Kasumi-1 (cell line): Measurements from ENCODE around the gene ACSL6.

Source experiments
- DNase-seq, 2 experiments: peaks; one replicate each; lab custom pipeline; 2025; lab: John Stamatoyannopoulos, UW

Gene ACSL6

DNA sequence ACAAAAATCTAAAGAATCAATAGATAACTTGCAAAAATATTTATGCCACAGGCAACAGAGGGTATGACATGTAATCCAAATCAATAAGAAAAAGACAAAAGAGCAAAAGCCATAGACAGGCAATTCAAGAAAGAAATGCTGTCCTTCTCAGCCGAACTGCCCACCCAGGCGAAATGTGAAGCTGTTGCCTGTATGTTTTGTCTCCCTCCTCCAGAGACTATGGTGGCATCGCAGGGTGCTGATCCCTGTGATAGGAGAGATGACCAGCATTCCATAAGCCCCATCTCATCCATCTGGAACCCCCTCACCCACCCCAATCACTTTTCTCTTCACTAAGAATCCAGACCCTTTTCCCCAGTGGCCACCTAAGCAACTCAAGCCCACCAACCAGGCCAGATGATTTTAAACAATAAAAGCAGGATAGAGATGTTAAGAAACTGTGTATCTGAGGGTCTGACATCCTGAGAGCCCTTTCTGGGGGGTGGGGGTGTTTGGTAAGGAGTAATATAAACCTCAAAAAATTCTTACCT lies 5.3 kb upstream of the ACSL6 start:
- DNase-seq = no peak

DNA sequence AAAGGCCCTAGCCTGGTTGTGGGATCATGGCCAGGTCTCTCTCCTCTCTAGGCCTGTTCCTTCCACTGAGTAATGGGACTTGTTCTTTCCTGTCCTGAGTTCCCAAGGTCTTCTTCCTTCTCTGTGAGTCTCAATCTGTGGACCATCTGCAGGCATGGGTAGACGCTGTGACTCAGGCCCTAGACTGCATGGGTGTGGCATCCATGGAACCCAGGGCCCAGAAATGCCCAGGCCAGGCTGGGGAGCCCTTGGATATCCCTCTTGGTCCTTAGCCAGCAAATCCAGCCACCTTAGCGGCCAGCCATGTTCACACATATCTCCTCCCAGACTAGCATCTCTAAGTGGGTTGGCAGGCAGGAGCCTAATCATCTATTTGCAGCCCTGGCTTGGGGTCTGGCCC lies 2.3 kb upstream of the ACSL6 start:
- DNase-seq = no peak

- DNase-seq = no peak
These were observed 1.7 kb upstream of the ACSL6 start for GRCh38 chr5:132013006-132013689.

- DNase-seq = peak; percentile 68 to 70
These were observed 1.0 kb upstream of the ACSL6 start for GRCh38 chr5:132012371-132013005.

DNA sequence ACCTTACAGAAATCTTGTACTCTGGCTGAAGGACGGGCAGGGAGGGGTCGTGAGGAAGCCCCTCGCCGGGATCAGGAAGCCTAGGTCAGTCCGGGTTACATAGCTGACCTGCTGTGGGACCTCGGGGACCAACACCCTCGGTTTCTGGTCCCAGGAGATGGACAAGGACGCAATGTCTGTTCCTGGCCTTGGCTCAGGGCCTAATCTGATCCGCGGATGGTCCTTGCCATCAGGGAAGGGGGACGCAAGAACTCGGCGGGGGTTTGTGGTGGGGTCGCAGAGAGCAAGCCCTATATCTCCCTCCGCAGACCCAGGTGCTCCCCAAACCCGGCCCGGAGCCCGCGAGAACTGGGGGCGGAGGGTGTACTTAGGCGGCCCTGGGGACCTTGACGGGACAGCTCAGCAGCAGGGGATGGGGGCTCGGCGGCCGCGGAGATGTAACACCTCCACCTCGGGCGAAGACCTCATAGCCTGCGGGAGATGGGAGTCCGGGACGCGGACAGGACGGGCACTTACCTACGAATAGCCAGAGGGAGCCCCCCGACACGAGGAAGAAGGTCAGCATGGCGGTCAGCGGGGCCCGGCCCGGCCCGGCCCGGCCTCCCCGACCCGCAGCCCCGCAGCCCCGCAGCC lies 353 bp downstream of the ACSL6 start:
- no peak for DNase-seq

GRCh38 chr5:132010645-132010988 lies 841 bp downstream of the ACSL6 start:
- DNase-seq = no peak

DNA sequence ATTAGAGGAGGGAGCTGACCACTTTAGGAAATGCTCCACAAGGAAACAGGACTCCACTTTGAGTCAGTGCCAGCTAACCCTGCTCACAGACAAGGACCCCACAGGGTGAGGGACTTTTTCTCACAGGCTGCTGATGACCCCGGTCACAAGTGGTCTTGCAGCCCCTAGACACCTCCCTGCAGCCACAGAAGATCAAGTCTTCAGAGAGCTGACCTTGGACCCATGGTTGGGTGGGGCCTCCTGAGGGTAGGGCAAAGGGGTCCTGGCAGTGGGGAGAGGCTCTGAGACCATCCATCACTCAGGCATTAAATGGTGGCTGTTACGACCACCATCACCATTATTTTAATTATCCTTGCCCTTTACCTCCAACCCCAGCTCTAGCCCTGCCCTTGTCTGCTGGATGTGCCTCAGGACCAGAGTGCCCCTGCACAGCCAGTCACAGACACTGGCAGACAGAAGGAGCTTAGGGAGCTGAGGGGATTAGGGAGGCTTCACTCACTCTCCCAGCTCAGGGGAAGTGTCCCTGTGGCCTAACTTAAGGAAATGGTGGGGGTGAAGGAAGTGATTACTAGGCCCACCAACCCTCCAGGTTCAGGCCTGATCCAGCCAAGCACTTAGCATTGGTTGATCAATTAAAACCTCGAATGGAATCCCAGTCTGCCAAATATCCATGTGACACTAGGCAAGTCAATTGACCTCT lies 1.6 kb downstream of the ACSL6 start:
- DNase-seq = no peak

DNA sequence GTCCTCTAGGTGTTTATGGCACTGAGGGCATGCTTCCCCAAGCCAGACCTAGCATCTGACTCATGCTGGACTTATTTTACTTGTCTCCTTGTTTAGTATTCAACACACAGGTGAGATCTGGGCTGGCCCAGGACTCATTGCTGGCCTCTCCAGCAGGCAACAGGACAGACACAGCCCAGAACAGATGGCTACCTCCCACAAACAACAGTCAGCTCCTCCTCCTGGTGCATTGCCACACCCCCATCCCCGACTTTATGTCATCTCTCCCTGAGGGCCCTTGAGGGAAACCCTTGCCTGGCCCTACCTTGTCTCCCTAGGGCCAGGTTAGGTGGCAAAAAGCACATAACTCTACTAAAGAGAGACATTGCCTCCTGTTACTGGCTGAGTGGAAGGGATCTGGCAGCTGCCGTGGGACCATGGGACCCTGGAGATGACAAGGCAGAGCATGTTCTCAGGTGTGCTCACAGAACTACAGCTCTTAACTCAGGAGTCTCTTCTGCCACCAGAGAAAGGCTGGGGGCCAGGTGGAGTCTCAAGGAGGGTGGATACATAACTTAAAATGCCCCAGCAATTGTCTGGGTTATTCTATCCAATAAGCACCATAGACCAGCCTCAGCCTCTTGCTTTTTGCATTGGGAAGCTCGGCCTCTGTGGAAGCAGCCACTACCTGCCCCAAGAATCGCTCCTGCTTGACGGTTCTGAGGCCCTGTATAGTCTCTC lies 2.3 kb downstream of the ACSL6 start:
- no peak for DNase-seq

DNA sequence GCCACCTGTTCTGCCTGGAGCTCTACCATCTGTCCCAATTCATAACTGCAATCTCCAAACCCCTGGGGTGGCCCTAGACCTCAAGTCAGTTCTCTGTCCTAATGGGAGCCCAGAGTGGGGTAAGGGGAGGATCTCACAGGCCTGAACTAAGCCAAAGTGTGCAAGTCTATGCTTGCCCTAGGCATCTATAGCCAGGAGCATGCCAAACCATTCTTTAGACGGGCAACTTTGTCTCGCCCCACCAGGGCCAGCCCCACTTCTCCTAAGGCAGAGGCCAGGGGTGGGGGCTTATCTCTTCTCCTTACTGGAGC lies 3.3 kb downstream of the ACSL6 start:
- DNase-seq = no peak

GRCh38 chr5:132007399-132008162 lies 3.9 kb downstream of the ACSL6 start:
- DNase-seq = peak; percentile 78 to 88

GRCh38 chr5:132006331-132007120 lies 4.9 kb downstream of the ACSL6 start:
- no peak for DNase-seq

DNA sequence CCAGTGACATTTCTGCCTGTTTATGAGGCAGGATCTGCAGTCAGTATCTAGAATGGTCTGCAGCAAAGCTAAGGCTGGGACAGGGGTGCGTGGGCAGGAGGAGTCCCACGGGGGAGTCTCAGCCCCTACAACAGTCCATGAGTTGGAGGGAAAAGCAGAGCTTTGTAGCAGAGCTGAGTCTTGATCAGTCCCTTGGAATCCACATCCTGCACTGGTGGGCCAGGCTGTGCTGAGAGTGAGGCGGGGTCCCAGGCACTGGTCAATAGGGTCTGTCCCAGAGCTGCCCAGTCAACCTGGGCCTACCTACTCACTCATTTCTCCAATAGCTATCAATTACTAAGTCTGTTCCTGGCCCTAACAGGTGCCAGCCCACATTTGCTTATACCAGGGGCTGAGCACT lies 5.9 kb downstream of the ACSL6 start:
- DNase-seq = no peak

- no peak for DNase-seq
These were observed 7.5 kb downstream of the ACSL6 start for GRCh38 chr5:132003982-132004381.

GRCh38 chr5:132003170-132003744 lies 8.2 kb downstream of the ACSL6 start:
- no peak for DNase-seq

GRCh38 chr5:132002757-132003156 lies 8.7 kb downstream of the ACSL6 start:
- no peak for DNase-seq

GRCh38 chr5:132001647-132002561 lies 9.6 kb downstream of the ACSL6 start:
- no peak for DNase-seq

DNA sequence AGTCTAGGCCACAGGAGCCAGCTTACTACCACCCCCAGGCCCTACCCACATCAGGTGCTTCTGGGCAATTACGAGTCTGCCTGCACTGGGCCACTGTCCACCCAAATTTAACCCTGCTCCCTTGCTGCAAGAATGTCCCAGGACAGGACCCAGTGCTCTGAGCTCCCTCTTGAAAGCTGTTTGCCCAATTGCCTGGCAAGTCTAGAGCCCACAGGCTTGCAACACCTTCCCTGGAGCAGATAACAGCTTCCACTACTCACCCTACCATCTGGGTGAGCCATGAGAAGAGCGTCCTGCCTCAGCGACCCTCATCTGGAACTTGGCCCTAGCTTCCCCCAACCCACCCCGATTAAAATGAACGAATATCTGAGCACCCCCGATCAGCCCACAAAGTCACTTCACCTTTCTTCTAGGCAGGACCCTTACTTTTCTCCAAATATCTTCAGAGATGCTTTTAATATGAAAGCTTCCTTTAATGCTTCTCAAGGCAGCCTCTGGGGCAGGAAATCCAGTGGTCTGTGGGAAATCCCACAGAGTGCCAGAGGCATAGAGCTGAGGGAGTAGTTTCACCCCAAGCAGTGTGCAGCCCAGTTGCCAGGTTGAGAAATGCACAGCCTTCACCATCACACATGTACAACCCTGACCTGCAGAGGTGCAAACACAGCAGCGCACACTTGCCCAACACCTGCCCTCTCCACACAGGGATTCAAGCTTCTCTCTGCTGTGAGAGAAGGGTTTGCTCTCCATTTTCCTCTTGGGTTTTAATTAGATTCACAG lies 10.6 kb downstream of the ACSL6 start:
- peak; percentile 69 to 72 for DNase-seq

DNA sequence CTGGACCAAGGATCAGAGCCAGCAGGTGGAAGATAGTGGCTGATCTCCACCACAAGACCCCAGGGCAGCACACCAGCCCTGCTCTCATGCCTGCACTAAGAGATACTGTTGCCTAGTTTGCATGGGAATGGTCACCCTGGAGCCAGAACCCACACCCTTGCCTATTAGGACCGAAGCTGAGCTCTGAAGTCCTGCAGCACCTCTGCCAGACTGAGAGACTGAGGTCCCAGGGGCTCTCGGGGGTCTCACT lies 11.3 kb downstream of the ACSL6 start:
- DNase-seq = no peak
